Breast epithelium (tissue), 3 donors: ENCODE results near the gene KCNS1.

ENCODE experiments used
- CTCF ChIP-seq, 3 donors: fragments of 450-650 bp; IDR thresholded peaks; one replicate each; pipeline ENCODE4 v1.5.1; 2016 to 2017; ENCODE audit warnings: antibody characterized with exemption in 3 of 3, mild to moderate bottlenecking in 3 of 3, moderate library complexity in 3 of 3
- POLR2A ChIP-seq: fragments of 450-650 bp; IDR thresholded peaks from one replicate; pipeline ENCODE4 v1.6.1; 2016; ENCODE audit warnings: antibody characterized with exemption, mild to moderate bottlenecking, moderate library complexity
- POLR2AphosphoS5 ChIP-seq, 3 donors: sonication (generic); formaldehyde crosslinking; IDR thresholded peaks; one replicate each; pipeline ENCODE4 v1.6.1; 2017; ENCODE audit warnings: antibody characterized with exemption in 3 of 3

GRCh38 chr20:45149062-45149461 lies 48.1 kb upstream of the KCNS1 start:
- TF ChIP-seq CTCF (IDR thresholded peaks at IDR 0.05) (no peak), POLR2AphosphoS5 (IDR thresholded peaks at IDR 0.05) (no peak), POLR2A (no peak)
